ENCODE results near the gene MCC. TPM values are rescaled to one million over a fixed set of nuclear protein-coding genes. Genes with fewer than 3 reads are reported as not detected.

MCC gene
- total and polyA plus RNA-seq, 12 donors = 1.8 to 12.6 (median 8.9) TPM

DNA sequence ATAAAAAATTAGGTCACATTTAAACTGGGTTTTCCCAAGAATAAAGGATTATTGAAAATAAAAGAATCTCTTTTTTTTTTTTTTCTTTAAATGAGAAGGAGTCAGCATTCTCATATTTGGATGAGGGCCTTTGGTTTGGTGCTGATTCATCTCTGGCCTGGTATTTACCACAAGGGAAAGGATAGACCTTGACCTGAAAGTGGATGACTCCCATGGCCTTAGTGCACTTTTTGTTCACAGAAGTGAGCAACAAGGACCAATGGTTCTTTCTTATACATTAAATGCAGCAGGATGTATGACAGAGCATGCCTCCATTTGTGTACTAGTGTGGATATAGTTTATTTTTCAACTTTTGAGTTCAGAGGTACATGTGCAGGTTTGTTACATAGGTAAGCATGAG is 32.2 kb upstream of the MCC start:
- Histone ChIP-seq H3K27me3 (no peaks in the 10 kb centered on the region), H3K36me3 (replicated peaks in 1 of 2) (no peaks in the 10 kb centered on the region), H3K4me1 (replicated peaks in 1 of 2) (peaks cover 12 to 70% of the 10 kb centered on the region in 2 donors), H3K9me3 (replicated peaks in 1 of 3) (no peaks in the 10 kb centered on the region), H3K27ac (peak overlapping the region in 2 of 5 donors; percentile 45 to 58), H3K4me3 (no peak overlapping the region)
- TF ChIP-seq, protein P1, sequence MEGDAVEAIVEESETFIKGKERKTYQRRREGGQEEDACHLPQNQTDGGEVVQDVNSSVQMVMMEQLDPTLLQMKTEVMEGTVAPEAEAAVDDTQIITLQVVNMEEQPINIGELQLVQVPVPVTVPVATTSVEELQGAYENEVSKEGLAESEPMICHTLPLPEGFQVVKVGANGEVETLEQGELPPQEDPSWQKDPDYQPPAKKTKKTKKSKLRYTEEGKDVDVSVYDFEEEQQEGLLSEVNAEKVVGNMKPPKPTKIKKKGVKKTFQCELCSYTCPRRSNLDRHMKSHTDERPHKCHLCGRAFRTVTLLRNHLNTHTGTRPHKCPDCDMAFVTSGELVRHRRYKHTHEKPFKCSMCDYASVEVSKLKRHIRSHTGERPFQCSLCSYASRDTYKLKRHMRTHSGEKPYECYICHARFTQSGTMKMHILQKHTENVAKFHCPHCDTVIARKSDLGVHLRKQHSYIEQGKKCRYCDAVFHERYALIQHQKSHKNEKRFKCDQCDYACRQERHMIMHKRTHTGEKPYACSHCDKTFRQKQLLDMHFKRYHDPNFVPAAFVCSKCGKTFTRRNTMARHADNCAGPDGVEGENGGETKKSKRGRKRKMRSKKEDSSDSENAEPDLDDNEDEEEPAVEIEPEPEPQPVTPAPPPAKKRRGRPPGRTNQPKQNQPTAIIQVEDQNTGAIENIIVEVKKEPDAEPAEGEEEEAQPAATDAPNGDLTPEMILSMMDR (IDR thresholded peaks at IDR 0.05) = no peak
- TF ChIP-seq POLR2A (IDR thresholded peaks at IDR 0.05) = no peak
- intact Hi-C loops (cut with DNase I) = no loop called here
- DNase-seq = peak in 6 of 7 donors; percentile 35 to 57 (median 54)

DNA sequence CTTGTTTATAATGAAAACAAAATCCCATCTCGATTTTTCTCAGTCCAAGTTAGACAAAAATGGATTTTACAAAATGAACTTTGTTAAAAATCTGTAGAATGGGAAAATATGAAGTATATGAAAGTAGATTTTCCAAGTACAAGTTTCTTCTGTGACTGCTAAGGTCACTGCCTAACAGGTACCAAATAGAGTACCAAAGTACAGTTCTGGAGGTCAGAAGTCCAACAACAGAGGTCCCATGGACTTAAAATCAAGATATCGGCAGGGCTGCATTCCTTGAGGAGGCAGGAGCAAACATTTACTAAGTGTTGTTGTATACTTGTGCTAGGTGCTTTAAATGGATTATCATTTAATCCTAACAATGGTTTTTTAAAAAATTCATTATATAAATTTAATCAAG is 31.2 kb upstream of the MCC start:
- Histone ChIP-seq H3K27me3 (no peaks in the 10 kb centered on the region), H3K4me1 (replicated peaks in 1 of 2) (peaks cover 8 to 69% of the 10 kb centered on the region in 2 donors), H3K27ac (no peak overlapping the region), H3K36me3 (replicated peaks in 1 of 2) (no peaks in the 10 kb centered on the region), H3K9me3 (replicated peaks in 1 of 3) (no peaks in the 10 kb centered on the region), H3K4me3 (no peak overlapping the region)
- no peak for DNase-seq
- intact Hi-C loops (cut with DNase I) = loop anchor here in 1 of 2 donors (10.0 kb wide), 1 partner anchor 535 kb away; no protein-coding TSS in a partner anchor
- TF ChIP-seq, protein P1 (IDR thresholded peaks at IDR 0.05) = no peak
- TF ChIP-seq POLR2A (IDR thresholded peaks at IDR 0.05) = no peak
- 83 to 92% (median 88%) methylated on average over 2 of the region's 2 CpGs for WGBS, 4 donors

DNA sequence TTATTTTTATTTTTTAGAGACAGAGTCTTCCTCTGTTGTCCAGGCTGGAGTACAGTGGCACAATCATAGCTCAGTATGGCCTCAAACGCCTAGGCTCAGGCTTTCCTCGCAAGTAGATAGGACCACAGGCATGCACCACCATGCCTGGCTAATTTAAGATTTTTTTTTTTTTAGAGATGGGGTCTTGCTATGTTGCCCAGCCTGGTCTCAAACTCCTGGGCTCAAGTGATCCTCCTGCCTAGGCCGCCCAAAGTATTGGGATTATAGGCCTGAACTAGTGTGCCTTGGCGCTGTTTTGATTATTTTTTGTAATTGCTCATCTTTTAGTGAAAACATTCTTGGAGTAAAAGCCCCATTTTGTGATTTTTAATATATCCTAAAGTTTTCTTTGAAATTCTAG is 30.6 kb upstream of the MCC start:
- no peaks in the 10 kb centered on the region for H3K9me3 ChIP-seq (replicated peaks in 1 of 3)
- peaks cover 8 to 65% of the 10 kb centered on the region in 2 donors for H3K4me1 ChIP-seq (replicated peaks in 1 of 2)
- no peaks in the 10 kb centered on the region for H3K27me3 ChIP-seq
- no peak overlapping the region for H3K27ac ChIP-seq
- no peaks in the 10 kb centered on the region for H3K36me3 ChIP-seq (replicated peaks in 1 of 2)
- TF ChIP-seq, protein P1 (IDR thresholded peaks at IDR 0.05) = no peak
- TF ChIP-seq POLR2A (IDR thresholded peaks at IDR 0.05) = no peak
- WGBS, 4 donors = 96 to 98% (median 97%) methylated on average over 4 of the region's 4 CpGs
- intact Hi-C loops (cut with DNase I) = loop anchor here in 1 of 2 donors (10.0 kb wide), 1 partner anchor 534 kb away; no protein-coding TSS in a partner anchor
- no peak overlapping the region for H3K4me3 ChIP-seq
- no peak for DNase-seq

DNA sequence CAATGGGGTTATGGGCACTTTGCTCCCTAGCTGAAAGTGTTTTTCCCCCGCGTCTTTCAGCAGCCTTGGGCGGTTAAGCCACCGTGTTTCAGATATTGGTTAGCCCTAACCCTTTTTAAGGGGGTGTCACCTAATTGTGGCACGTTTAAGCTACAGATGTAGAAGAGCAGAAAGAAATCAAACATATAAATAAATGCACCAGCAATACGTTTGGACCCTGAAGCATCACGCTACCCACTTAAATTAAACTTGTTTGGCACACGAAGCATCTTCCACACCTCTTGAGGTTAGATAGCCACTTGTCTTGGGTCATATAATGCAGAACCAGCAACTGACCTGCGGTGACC is 26.0 kb upstream of the MCC start:
- TF ChIP-seq, protein P1 (IDR thresholded peaks at IDR 0.05) = no peak
- TF ChIP-seq POLR2A (IDR thresholded peaks at IDR 0.05) = no peak
- WGBS, 4 donors = 10 to 12% (median 11%) methylated on average over 9 of the region's 9 CpGs
- no peak for DNase-seq
- no peaks in the 10 kb centered on the region for H3K36me3 ChIP-seq (replicated peaks in 1 of 2)
- intact Hi-C loops (cut with DNase I) = loop anchor here in 1 of 2 donors (10.0 kb wide), 1 partner anchor 529 kb away; no protein-coding TSS in a partner anchor
- H3K4me3 ChIP-seq = peak overlapping the region; percentile 7 to 99 (median 69)
- H3K4me1 ChIP-seq (replicated peaks in 1 of 2) = peaks cover 0 to 31% of the 10 kb centered on the region in 2 donors
- H3K9me3 ChIP-seq (replicated peaks in 1 of 3) = no peaks in the 10 kb centered on the region
- peak overlapping the region; percentile 58 to 96 (median 95) for H3K27ac ChIP-seq
- no peaks in the 10 kb centered on the region for H3K27me3 ChIP-seq
